Breast epithelium (tissue), 3 donors: ENCODE results near the gene HEXIM1.

Experiments
- POLR2A ChIP-seq: fragments of 450-650 bp; IDR thresholded peaks from one replicate; pipeline ENCODE4 v1.6.1; 2016; ENCODE audit warnings: antibody characterized with exemption, mild to moderate bottlenecking, moderate library complexity
- POLR2AphosphoS5 ChIP-seq, 3 donors: sonication (generic); formaldehyde crosslinking; IDR thresholded peaks; one replicate each; pipeline ENCODE4 v1.6.1; 2017; ENCODE audit warnings: antibody characterized with exemption in 3 of 3
- TF ChIP-seq, protein P1 (sequence below), 3 donors: fragments of 450-650 bp; IDR thresholded peaks; one replicate each; pipeline ENCODE4 v1.5.1; 2016 to 2017; ENCODE audit warnings: antibody characterized with exemption in 3 of 3, mild to moderate bottlenecking in 3 of 3, moderate library complexity in 3 of 3

DNA sequence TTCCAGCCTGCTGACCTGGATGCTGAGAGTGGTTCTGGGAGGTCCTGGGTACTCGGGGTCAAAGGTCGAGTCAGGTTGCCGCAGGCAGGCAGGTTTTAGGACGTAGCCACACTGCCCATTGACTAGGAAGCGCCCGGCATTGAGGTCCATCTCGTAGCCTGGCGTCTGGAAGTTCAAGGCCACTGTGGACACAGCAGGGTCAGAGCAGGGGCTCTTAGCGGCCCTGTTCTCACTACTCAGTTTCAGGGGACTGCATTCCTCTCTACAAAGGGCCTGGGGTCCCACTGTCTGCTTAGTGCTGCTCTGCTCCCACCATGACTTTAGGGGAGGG lies 34.9 kb upstream of the HEXIM1 start:
- TF ChIP-seq, protein P1, sequence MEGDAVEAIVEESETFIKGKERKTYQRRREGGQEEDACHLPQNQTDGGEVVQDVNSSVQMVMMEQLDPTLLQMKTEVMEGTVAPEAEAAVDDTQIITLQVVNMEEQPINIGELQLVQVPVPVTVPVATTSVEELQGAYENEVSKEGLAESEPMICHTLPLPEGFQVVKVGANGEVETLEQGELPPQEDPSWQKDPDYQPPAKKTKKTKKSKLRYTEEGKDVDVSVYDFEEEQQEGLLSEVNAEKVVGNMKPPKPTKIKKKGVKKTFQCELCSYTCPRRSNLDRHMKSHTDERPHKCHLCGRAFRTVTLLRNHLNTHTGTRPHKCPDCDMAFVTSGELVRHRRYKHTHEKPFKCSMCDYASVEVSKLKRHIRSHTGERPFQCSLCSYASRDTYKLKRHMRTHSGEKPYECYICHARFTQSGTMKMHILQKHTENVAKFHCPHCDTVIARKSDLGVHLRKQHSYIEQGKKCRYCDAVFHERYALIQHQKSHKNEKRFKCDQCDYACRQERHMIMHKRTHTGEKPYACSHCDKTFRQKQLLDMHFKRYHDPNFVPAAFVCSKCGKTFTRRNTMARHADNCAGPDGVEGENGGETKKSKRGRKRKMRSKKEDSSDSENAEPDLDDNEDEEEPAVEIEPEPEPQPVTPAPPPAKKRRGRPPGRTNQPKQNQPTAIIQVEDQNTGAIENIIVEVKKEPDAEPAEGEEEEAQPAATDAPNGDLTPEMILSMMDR (IDR thresholded peaks at IDR 0.05), result no peak
- no peak for TF ChIP-seq POLR2A
- no peak for TF ChIP-seq POLR2AphosphoS5 (IDR thresholded peaks at IDR 0.05)
